HG03520 (cell line): Measurements from ENCODE around the gene RRP12.
"Not testable (repeated sequence)": the region's sequence is repeated elsewhere in the genome, so short reads cannot be mapped to it uniquely, and the experiment has no call there.

Source experiments
- ATAC-seq: cut with Tn5 transposase; IDR thresholded peaks from one replicate; pipeline ENCODE4 v1.9.1; 2021; ENCODE audit warnings: mild to moderate bottlenecking, moderate library complexity; ENCODE audit not compliant: unreplicated experiment

RRP12 gene

DNA sequence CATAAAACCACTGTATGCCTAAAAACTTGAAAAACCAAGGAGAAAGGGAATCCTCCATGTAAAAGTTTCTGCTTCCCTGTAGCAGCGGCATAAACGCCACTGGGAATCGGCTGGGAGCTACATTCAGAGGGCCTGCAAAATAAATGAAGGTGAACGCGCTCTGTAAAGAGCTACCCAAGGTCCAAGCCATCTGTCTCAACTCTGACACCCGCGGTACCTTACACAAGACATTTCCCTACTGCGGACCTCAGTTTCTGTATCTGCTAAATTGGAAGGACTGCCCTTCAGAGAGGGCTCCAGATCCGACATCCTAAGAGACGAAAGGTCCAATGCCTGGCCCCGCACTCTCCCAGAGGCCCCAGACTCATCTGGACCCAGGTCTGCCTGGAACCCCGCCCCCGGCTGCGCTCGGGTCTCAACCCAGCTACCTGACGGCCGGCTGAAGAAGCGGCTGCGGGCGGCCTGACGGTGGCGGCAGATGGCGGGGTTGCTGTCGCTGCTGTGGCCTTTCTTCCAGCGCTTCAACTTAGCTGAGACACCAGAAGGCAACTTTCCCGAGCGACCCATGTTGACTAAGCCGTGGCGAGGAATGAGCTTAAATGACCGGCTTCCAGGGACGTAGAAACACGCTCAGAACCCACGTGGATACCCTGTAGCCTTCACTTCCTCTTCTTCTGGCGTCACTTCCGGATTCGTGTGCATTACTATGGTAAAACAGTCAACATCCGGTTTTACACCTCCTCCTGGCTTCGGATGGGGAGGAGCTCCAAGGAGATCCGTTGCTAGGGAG, at the start of gene RRP12:
RRP12 (minus strand) TSS at position 676 of the 790 bp plus-strand sequence; CDS start at position 567, 109 bp downstream.
- ATAC-seq, result peak; percentile 85

- no peak for ATAC-seq
Observed at GRCh38 chr10:97450828-97451227, 49.7 kb upstream of the RRP12 start.

DNA sequence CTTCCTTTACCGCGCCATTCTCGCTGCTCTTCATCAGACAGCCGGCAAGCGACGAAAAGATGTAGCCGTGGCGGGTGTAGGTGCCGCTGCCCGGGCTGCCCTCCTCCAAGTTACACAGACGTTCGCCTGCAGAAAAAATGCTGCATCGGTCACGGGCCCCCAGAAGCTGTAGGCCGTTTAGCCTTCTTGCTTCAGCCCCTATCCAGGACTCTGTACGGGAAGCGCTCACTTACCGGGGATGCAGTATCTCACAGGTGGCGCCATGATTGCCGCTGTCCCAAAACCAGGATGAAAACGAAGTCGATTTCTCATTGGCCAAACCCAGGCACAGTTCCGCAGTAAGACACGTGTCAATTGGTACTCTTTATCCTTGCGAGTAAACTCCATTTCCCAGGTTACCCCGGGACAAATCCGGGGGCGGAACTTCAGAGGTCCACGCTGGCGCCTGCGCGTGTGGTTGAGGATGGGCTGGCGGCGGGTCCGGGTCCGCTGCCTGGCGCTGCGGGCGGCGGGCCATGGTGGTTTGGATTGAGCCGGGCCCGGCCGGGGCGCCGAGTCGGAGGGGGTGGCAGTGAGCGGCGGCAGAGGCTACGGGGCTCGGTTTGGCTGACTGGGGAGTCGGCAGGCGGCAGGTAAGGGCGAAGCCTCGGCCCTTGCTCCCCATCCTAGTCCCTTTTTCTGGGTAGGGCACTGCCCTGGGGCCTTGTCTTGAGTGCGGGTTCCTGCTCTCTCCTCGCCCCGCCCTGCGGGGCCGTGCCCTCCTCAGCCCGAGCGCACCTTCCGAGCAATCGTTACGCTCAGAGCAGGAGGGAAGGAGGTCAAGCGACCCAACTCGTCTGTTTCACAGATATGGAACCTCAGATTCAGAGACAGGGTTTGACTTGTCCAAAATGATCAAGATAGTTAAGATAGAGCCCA, 44.8 kb upstream of the RRP12 start, which contains the start of the genes EXOSC1 and ZDHHC16:
EXOSC1 (minus strand) TSS at position 285 of the 918 bp plus-strand sequence; CDS start at position 264, 21 bp downstream.
ZDHHC16 (plus strand) TSS at position 454 of the 918 bp plus-strand sequence. CDS start 5,501 bp downstream, outside the sequence.
- ATAC-seq, result peak; percentile 91

DNA sequence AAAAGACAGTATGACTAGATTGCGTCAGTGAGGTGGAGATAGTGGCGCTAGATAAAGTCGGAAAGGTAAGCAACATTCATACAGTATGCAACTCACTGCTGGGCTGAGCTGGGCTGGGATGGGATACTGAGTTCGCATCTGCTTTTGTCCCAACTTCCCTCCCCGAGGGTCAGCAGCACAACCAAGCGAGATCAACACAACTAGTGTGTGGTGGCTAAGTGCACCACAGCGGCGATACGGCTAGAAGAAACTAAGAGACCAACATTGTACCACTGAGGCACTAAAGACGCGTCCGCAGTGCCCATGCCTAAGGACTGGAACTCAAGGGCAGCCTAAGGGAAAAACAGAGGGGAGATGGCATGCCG, 44.2 kb upstream of the RRP12 start:
- no peak for ATAC-seq

GRCh38 chr10:97444212-97444611, 43.1 kb upstream of the RRP12 start:
- ATAC-seq, result no peak

GRCh38 chr10:97442277-97442676, 41.1 kb upstream of the RRP12 start:
- no peak for ATAC-seq

GRCh38 chr10:97435211-97435610, 34.1 kb upstream of the RRP12 start:
- no peak for ATAC-seq

- ATAC-seq, result no peak
Observed at GRCh38 chr10:97434557-97434956, 33.4 kb upstream of the RRP12 start.

GRCh38 chr10:97434055-97434454, 32.9 kb upstream of the RRP12 start:
- no peak for ATAC-seq

- ATAC-seq, result no peak
Observed at GRCh38 chr10:97428572-97428981, 27.4 kb upstream of the RRP12 start.

DNA sequence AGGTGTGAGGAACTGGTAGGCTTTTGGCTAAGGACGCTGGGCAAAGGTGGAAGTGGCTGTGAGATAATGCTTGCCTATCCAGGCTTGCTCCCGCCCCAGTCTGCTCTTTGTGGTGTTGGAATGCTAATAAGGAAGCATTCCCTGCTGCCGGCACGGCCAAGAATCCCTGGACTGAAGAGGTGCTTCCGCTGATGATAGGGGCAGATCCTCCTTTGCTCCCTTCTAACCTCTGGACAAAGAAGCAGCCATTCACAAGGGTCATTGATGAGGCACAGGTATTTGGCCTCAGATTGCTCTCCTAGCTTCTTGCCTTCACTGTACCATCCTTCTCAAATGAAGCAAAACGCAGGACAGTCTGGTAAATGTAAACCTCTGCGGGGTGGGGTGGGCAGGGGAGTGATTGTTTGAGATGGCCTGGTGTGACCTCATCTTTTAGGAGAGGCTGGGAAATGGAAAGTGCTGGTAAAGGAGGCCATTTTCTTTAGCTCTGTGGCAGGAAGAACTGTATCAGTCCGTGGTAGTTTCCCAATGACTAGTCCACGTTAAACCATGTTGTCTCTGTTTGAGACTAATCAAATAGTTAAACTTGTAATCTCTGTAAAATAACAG, 26.5 kb upstream of the RRP12 start:
- no peak for ATAC-seq

DNA sequence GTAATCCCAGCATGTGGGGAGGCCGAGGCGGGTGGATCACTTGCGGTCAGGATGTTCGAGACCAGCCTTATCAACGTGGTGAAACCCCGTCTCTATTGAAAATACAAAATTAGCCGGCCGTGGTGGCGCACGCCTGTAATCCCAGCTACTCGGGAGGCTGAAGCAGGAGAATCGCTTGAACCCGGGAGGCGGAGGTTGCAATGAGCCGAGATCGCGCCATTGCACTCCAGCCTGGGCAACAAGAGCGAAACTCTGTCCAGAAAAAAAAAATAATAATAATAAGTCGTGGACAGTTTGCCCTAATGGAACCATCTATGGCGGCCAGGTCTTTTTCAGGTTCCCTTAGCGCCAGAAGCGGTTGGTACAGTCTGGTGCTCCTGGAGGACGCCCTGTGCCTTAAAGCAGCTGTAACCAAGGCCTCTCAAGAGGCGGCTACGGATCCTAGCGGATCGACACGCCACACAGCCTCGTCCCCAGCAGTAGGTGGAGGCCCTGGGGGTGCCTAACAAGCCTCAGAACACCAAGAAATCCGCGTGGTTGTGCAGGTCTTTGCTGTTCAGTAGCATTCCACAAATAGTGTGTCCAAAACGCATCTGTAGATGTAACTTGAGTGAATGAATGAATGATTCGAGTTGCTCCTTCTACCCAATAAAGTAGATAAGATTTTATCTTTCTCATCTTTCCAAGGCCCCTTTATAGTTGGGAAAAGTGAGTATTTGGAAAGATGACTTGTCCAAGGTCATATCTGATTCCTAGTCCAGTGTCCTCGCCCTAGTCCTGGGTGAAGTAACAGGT, 25.8 kb upstream of the RRP12 start:
- no peak for ATAC-seq

DNA sequence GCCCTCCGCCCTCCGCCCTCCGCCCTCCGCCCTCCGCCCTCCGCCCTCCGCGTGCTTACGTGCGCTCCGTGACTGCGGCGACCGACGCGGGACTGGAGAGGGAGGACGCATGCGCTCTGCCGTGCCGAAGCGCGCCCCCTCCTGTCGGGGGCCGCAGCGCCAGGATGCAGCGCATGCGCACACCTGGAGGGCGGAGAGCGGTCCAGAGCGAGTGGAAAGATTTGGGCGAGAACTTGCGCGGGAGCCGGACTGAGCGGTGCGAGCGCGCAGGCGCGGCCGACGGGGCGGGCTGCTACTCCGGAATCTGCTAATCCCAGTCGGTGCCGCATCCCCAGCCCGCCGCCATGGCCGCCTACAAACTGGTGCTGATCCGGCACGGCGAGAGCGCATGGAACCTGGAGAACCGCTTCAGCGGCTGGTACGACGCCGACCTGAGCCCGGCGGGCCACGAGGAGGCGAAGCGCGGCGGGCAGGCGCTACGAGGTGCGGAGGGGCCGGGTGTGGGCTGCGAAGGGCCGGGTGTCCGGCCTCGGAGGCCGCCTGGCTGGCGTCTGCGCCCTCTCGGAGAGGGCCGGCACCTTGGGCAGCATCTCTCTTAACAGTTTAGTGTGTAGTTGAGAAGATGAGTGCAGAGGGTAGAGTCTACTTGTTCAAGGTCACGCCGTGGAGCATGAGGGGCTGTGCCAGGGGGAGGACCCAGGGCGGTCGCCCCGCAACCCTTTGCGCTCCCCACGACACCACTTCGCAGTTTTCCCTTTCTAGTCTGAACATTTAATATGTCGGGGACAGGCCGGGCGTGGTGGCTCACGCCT, 25.0 kb upstream of the RRP12 start, which contains the start of gene PGAM1:
PGAM1 (plus strand) TSS at position 228 of the 812 bp plus-strand sequence; CDS start at position 345, 117 bp downstream.
- peak; percentile 71 for ATAC-seq

- ATAC-seq, result not testable (repeated sequence)
Observed at GRCh38 chr10:97423757-97424098, 22.6 kb upstream of the RRP12 start.

DNA sequence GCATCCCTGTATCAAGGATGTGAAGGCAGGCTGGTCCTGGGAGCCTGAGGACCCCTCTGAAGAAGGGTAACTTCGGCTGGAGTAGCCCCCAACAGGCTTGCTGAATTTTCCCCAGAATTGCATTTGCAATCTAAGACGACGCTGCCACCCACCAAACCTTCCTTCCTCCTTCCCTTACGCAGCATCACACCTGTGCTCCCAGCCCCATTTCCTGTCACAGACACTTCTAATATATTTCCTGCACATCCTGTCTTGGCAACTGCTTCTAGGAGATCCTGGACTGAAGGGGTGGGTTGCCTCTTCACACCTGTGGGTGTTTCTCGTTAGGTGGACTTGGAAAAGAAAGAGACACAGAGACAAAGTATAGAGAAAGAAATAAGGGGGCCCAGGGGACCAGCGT, 15.4 kb upstream of the RRP12 start:
- no peak for ATAC-seq

GRCh38 chr10:97412891-97413304, 11.8 kb upstream of the RRP12 start:
- ATAC-seq, result no peak

- ATAC-seq, result no peak
Observed at GRCh38 chr10:97411406-97411805, 10.3 kb upstream of the RRP12 start.

DNA sequence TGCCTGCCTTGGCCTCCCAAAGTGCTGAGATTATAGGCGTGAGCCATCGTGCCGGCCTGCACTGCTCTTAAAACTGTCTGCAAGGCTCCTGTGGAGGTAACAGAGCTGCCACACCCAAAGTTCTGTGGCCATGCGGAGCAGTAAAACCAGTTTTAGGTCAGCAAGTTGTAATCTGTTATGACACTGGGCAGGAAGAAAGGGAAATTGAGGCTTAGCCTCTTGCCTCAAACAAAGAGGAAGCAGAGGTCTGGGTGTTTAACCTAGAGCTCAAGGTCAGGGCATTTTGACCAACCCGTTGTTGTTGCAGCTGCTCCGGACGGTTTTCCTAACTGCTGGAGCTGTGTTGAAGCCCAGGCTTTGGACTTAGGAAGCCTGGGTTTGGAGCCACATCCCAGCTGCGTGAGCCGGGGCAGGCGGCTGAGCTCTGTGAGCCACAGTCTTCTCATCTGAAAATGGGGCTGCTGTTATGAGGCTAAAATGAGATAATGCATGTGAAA, 7.4 kb upstream of the RRP12 start:
- ATAC-seq, result no peak

GRCh38 chr10:97407952-97408248, 6.8 kb upstream of the RRP12 start:
- no peak for ATAC-seq
